HCT116 (cell line): Measurements from ENCODE around the gene ZBTB33. TPM values are rescaled to one million over a fixed set of nuclear protein-coding genes. Genes with fewer than 3 reads are reported as not detected.

Source experiments
- ATAC-seq: fragments of 200-7000 bp; cut with Tn5 transposase; 2 replicates; pipeline ENCODE4 v1.9.1; 2020; ENCODE audit warnings: mild to moderate bottlenecking, moderate library complexity
- BruUV-seq: library from RNA; stranded (reverse); fragments of 400-500 nt; replicated peaks from 2 replicates; lab custom pipeline; 2021; lab: Mats Ljungman, UMichigan
- CTCF ChIA-PET: fragments of 300-600 bp; sonication (Branson Sonifier 250); formaldehyde crosslinking; loops from one replicate; lab custom pipeline; 2021; ENCODE audit warnings: antibody characterized with exemption; lab: Charles Lee
- POLR2A ChIA-PET: fragments of 300-600, 350-600 bp; sonication (Branson Sonifier 250); formaldehyde crosslinking; loops from one replicate; lab custom pipeline; 2021; ENCODE audit warnings: antibody characterized with exemption; lab: Charles Lee
- RAD21 ChIA-PET, 2 experiments: fragments of 300-600 bp; sonication (Branson Sonifier 250); formaldehyde crosslinking; loops; one replicate each; lab custom pipeline; 2023; ENCODE audit warnings: low total read pairs in 2 of 2; ENCODE audit not compliant: uncharacterized antibody in 2 of 2, unreplicated experiment in 2 of 2, low non-redundant PET in 1 of 2; lab: Charles Lee
- DNase-seq: peaks from one replicate; pipeline ENCODE4 v3.0.0-alpha.2; 2010; ENCODE audit warnings: low read depth, low spot score
- H2AFZ ChIP-seq: fragments of 200-600 bp; shearing (Covaris generic), sonication (generic); 2 replicates; pipeline ENCODE4 v1.6.1; 2017; ENCODE audit warnings: low read depth, mixed run types, mixed read lengths, antibody characterized with exemption, low read length; ENCODE audit not compliant: poor library complexity, severe bottlenecking
- H3K27ac ChIP-seq: 2 replicates; pipeline ENCODE4 v1.5.1; 2012; ENCODE audit warnings: low read depth, low read length
- H3K27me3 ChIP-seq: fragments of 200-600 bp; sonication (generic); 2 replicates; pipeline ENCODE4 v1.6.1; 2016; ENCODE audit warnings: mixed run types, low read length, mixed read lengths; ENCODE audit not compliant: insufficient read depth
- H3K36me3 ChIP-seq, 2 experiments: fragments of 200-500 bp in 1 of 2; fragments of 200-600 bp in 1 of 2; sonication (Bioruptor generic) in 1 of 2; sonication (generic) in 1 of 2; 2 replicates each; pipeline versions ENCODE4 v1.5.1 to v1.6.1; 2014 to 2016; ENCODE audit warnings: low read length in 2 of 2, inconsistent platforms in 1 of 2, mixed read lengths in 1 of 2, mixed run types in 1 of 2; ENCODE audit not compliant: insufficient read depth in 2 of 2, control insufficient read depth in 1 of 2
- H3K4me1 ChIP-seq, 2 experiments: fragments of 200-600 bp in 1 of 2; sonication (generic) in 1 of 2; 2 replicates each; pipeline versions ENCODE4 v1.5.1 to v1.6.1; 2012 to 2017; ENCODE audit warnings: low read length in 2 of 2, inconsistent platforms in 1 of 2, mild to moderate bottlenecking in 1 of 2, mixed read lengths in 1 of 2, mixed run types in 1 of 2, moderate library complexity in 1 of 2; ENCODE audit not compliant: insufficient read depth in 2 of 2, control insufficient read depth in 1 of 2
- H3K4me2 ChIP-seq: fragments of 200-600 bp; sonication (generic); 2 replicates; pipeline ENCODE4 v1.6.1; 2017; ENCODE audit warnings: mixed run types, low read length, mixed read lengths
- H3K4me3 ChIP-seq, 2 experiments: fragments of 200-600 bp in 1 of 2; sonication (generic) in 1 of 2; replicated peaks in 1 of 2; 2 replicates each; pipeline ENCODE4 v1.5.1; 2011 to 2016; ENCODE audit warnings: low read length in 2 of 2, control low read depth in 1 of 2, low read depth in 1 of 2, mild to moderate bottlenecking in 1 of 2, mixed read lengths in 1 of 2, mixed run types in 1 of 2
- H3K79me2 ChIP-seq: fragments of 200-600 bp; sonication (generic); 2 replicates; pipeline ENCODE4 v1.6.1; 2017; ENCODE audit warnings: mild to moderate bottlenecking, mixed run types, low read length, moderate library complexity, mixed read lengths; ENCODE audit not compliant: insufficient read depth
- H3K9ac ChIP-seq: fragments of 200-600 bp; sonication (generic); 2 replicates; pipeline ENCODE4 v1.6.1; 2016; ENCODE audit warnings: low read length, mixed read lengths
- H3K9me2 ChIP-seq: fragments of 200-600 bp; sonication (generic), shearing (Covaris generic); 2 replicates; pipeline ENCODE4 v1.6.1; 2017; ENCODE audit warnings: mixed run types, mild to moderate bottlenecking, moderate library complexity; ENCODE audit not compliant: insufficient read depth
- H3K9me3 ChIP-seq, 2 experiments: fragments of 200-500 bp in 1 of 2; fragments of 200-600 bp in 1 of 2; sonication (Bioruptor generic) in 1 of 2; sonication (generic) in 1 of 2; 2 replicates each; pipeline ENCODE4 v1.6.1; 2014 to 2017; ENCODE audit warnings: low read length in 2 of 2, mixed read lengths in 2 of 2, inconsistent platforms in 1 of 2, low read depth in 1 of 2, mild to moderate bottlenecking in 1 of 2, mixed run types in 1 of 2, moderate library complexity in 1 of 2; ENCODE audit not compliant: control insufficient read depth in 1 of 2, insufficient read depth in 1 of 2
- H4K20me1 ChIP-seq: fragments of 200-600 bp; sonication (generic), shearing (Covaris generic); 2 replicates; pipeline ENCODE4 v1.6.1; 2017; ENCODE audit warnings: mixed run types, mild to moderate bottlenecking, moderate library complexity; ENCODE audit not compliant: insufficient read depth
- CEBPB ChIP-seq: IDR thresholded peaks from 2 replicates; pipeline ENCODE4 v1.6.1; 2012; ENCODE audit warnings: low read depth
- EGR1 ChIP-seq: IDR thresholded peaks from 2 replicates; pipeline ENCODE4 v1.6.1; 2012; ENCODE audit warnings: low read depth
- ELF1 ChIP-seq: IDR thresholded peaks from 2 replicates; pipeline ENCODE4 v1.6.1; 2012; ENCODE audit warnings: low read depth, borderline replicate concordance
- FOSL1 ChIP-seq: IDR thresholded peaks from 2 replicates; pipeline ENCODE4 v1.6.1; 2012; ENCODE audit warnings: low read depth
- SIN3A ChIP-seq: IDR thresholded peaks from 2 replicates; pipeline ENCODE4 v1.6.1; 2012; ENCODE audit warnings: low read depth
- SP1 ChIP-seq: IDR thresholded peaks from 2 replicates; pipeline ENCODE4 v1.6.1; 2012; ENCODE audit warnings: low read depth
- ZNF274 ChIP-seq: fragments of 200-500 bp; sonication (Bioruptor generic); IDR thresholded peaks from 2 replicates; pipeline ENCODE4 v1.6.1; 2014; ENCODE audit warnings: mild to moderate bottlenecking, low read depth, low read length, inconsistent platforms
- intact Hi-C: fragments of 100-400 bp; cut with micrococcal nuclease; formaldehyde crosslinking; loops from 2 replicates; pipeline ENCODE4 v1.10.0; 2022
- total RNA-seq: library from RNA; stranded (reverse); gene quantifications from one replicate; pipeline ENCODE4 v1.2.1, GENCODE V29; 2021; ENCODE audit not compliant: unreplicated experiment
- TF ChIP-seq, protein P1 (sequence below): IDR thresholded peaks from 2 replicates; pipeline ENCODE4 v1.6.1; 2012; ENCODE audit warnings: low read depth
- TF ChIP-seq, protein P2 (sequence below): IDR thresholded peaks from 2 replicates; pipeline ENCODE4 v1.6.1; 2012
- TF ChIP-seq, protein P3 (sequence below): IDR thresholded peaks from 2 replicates; pipeline ENCODE4 v1.6.1; 2011; ENCODE audit warnings: mild to moderate bottlenecking, low read length, moderate library complexity; ENCODE audit not compliant: insufficient replicate concordance; ENCODE audit errors: extremely low read depth

Gene ZBTB33
- total RNA-seq, 1 experiment from 2014 or later: 12.3 TPM

DNA sequence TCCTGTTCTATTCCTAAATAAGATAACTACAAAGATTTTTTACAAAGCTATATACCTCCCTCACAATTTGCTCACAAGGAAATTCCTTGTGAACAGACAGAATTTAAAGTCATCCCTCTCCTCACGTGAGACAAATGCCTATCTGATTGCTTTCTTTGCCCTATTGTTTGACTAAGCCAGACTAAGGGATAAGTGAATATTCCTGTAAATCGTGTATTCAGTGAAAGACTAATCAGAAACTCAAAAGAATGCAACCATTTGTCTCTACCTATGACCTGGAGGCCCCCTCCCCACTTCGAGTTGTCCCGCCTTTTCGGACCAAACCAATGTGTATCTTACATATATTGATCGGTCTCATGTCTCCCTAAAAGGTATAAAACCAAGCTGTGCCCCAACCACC is 15.3 kb upstream of the ZBTB33 start:
- RAD21 ChIA-PET: no interaction called here

More for the DNA sequence above, 15.3 kb upstream of the ZBTB33 start:
- no peaks in the 10 kb centered on the region for H3K4me1 ChIP-seq
- H3K4me3 ChIP-seq: no peak overlapping the region
- DNase-seq (no peak), ATAC-seq (no peak)
- BruUV-seq: no TSS peak
- ChIA-PET POLR2A (no interaction called here), CTCF (no interaction called here)
- H3K9me2 ChIP-seq: no peaks in the 10 kb centered on the region
- H3K9ac ChIP-seq: no peak overlapping the region
- TF ChIP-seq SIN3A (no peak), ELF1 (no peak), SP1 (no peak), CEBPB (no peak), FOSL1 (no peak), EGR1 (no peak), ZNF274 (no peak)
- TF ChIP-seq, protein P1, sequence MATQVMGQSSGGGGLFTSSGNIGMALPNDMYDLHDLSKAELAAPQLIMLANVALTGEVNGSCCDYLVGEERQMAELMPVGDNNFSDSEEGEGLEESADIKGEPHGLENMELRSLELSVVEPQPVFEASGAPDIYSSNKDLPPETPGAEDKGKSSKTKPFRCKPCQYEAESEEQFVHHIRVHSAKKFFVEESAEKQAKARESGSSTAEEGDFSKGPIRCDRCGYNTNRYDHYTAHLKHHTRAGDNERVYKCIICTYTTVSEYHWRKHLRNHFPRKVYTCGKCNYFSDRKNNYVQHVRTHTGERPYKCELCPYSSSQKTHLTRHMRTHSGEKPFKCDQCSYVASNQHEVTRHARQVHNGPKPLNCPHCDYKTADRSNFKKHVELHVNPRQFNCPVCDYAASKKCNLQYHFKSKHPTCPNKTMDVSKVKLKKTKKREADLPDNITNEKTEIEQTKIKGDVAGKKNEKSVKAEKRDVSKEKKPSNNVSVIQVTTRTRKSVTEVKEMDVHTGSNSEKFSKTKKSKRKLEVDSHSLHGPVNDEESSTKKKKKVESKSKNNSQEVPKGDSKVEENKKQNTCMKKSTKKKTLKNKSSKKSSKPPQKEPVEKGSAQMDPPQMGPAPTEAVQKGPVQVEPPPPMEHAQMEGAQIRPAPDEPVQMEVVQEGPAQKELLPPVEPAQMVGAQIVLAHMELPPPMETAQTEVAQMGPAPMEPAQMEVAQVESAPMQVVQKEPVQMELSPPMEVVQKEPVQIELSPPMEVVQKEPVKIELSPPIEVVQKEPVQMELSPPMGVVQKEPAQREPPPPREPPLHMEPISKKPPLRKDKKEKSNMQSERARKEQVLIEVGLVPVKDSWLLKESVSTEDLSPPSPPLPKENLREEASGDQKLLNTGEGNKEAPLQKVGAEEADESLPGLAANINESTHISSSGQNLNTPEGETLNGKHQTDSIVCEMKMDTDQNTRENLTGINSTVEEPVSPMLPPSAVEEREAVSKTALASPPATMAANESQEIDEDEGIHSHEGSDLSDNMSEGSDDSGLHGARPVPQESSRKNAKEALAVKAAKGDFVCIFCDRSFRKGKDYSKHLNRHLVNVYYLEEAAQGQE: no peak
- TF ChIP-seq, protein P2, sequence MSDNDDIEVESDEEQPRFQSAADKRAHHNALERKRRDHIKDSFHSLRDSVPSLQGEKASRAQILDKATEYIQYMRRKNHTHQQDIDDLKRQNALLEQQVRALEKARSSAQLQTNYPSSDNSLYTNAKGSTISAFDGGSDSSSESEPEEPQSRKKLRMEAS: no peak
- TF ChIP-seq, protein P3, sequence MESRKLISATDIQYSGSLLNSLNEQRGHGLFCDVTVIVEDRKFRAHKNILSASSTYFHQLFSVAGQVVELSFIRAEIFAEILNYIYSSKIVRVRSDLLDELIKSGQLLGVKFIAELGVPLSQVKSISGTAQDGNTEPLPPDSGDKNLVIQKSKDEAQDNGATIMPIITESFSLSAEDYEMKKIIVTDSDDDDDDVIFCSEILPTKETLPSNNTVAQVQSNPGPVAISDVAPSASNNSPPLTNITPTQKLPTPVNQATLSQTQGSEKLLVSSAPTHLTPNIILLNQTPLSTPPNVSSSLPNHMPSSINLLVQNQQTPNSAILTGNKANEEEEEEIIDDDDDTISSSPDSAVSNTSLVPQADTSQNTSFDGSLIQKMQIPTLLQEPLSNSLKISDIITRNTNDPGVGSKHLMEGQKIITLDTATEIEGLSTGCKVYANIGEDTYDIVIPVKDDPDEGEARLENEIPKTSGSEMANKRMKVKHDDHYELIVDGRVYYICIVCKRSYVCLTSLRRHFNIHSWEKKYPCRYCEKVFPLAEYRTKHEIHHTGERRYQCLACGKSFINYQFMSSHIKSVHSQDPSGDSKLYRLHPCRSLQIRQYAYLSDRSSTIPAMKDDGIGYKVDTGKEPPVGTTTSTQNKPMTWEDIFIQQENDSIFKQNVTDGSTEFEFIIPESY: no peak
- H3K79me2 ChIP-seq: no peaks in the 10 kb centered on the region
- no peak overlapping the region for H3K4me2 ChIP-seq
- intact Hi-C loops: no loop called here
- no peaks in the 10 kb centered on the region for H3K9me3 ChIP-seq
- H3K27ac ChIP-seq: no peak overlapping the region
- no peaks in the 10 kb centered on the region for H3K27me3 ChIP-seq
- H4K20me1 ChIP-seq: no peaks in the 10 kb centered on the region
- no peaks in the 10 kb centered on the region for H3K36me3 ChIP-seq
- no peak overlapping the region for H2AFZ ChIP-seq
